Fibroblast of lung (primary cell): ENCODE results near the gene NRSN2. TPM values are rescaled to one million over a fixed set of nuclear protein-coding genes. Genes with fewer than 3 reads are reported as not detected.

Experiments used
- DNase-seq, 2 donors: peaks; one replicate each; pipeline versions ENCODE4 v3.0.0 to v3.0.0-alpha.2; 2010; ENCODE audit warnings: low read depth in 2 of 2
- H2AFZ ChIP-seq: 2 replicates; pipeline ENCODE4 v1.5.1; 2012; ENCODE audit warnings: low read length, control low read depth, inconsistent platforms
- H3K27ac ChIP-seq: 2 replicates; pipeline ENCODE4 v1.5.1; 2011; ENCODE audit warnings: low read length, control low read depth; ENCODE audit not compliant: insufficient read depth
- H3K27me3 ChIP-seq: 2 replicates; pipeline ENCODE4 v1.5.1; 2011; ENCODE audit warnings: mild to moderate bottlenecking, low read length; ENCODE audit not compliant: control insufficient read depth, insufficient read depth
- H3K36me3 ChIP-seq: 2 replicates; pipeline ENCODE4 v1.5.1; 2011; ENCODE audit warnings: low read length; ENCODE audit not compliant: control insufficient read depth, insufficient read depth
- H3K4me1 ChIP-seq: 2 replicates; pipeline ENCODE4 v1.5.1; 2011; ENCODE audit warnings: low read length; ENCODE audit not compliant: control insufficient read depth, insufficient read depth; ENCODE audit errors: extremely low read depth
- H3K4me2 ChIP-seq: 2 replicates; pipeline ENCODE4 v1.5.1; 2011; ENCODE audit warnings: low read length, control low read depth; ENCODE audit not compliant: insufficient read depth; ENCODE audit errors: extremely low read depth
- H3K4me3 ChIP-seq, 4 experiments: fragments of 200-600 bp in 1 of 4; sonication (generic) in 1 of 4; replicated peaks in 1 of 4; 2 replicates each; pipeline ENCODE4 v1.5.1; 2011 to 2016; ENCODE audit warnings: low read length in 4 of 4, low read depth in 3 of 4, mild to moderate bottlenecking in 3 of 4, control low read depth in 2 of 4, inconsistent platforms in 1 of 4, mixed read lengths in 1 of 4; ENCODE audit not compliant: insufficient read depth in 1 of 4; ENCODE audit errors: control extremely low read depth in 1 of 4
- H3K79me2 ChIP-seq: 2 replicates; pipeline ENCODE4 v1.5.1; 2012; ENCODE audit warnings: mild to moderate bottlenecking, low read length, inconsistent platforms; ENCODE audit not compliant: control insufficient read depth, insufficient read depth
- H3K9ac ChIP-seq: 2 replicates; pipeline ENCODE4 v1.5.1; 2011; ENCODE audit warnings: mild to moderate bottlenecking, low read length, control low read depth; ENCODE audit not compliant: insufficient read depth
- H3K9me3 ChIP-seq: 2 replicates; pipeline ENCODE4 v1.5.1; 2012; ENCODE audit warnings: low read depth, low read length; ENCODE audit not compliant: control insufficient read depth, insufficient read depth
- H4K20me1 ChIP-seq: 2 replicates; pipeline ENCODE4 v1.5.1; 2011; ENCODE audit warnings: low read length; ENCODE audit not compliant: control insufficient read depth, insufficient read depth; ENCODE audit errors: extremely low read depth
- CTCF ChIP-seq, 2 donors: IDR thresholded peaks in 1 of 2; conservative IDR thresholded peaks in 1 of 2; 1 replicate in 1 of 2; 2 replicates in 1 of 2; pipeline ENCODE4 v1.5.1; 2011 to 2012; ENCODE audit warnings: low read length in 2 of 2, control low read depth in 1 of 2, inconsistent platforms in 1 of 2, low read depth in 1 of 2, mild to moderate bottlenecking in 1 of 2
- EZH2 ChIP-seq: IDR thresholded peaks from 2 replicates; pipeline ENCODE4 v1.5.1; 2012; ENCODE audit warnings: low read length, control low read depth, mild to moderate bottlenecking; ENCODE audit errors: missing control alignments
- polyA plus RNA-seq, 2 donors: library from polyadenylated mRNA; depleted of rRNA in 1 of 2; stranded (reverse) in 1 of 2; unstranded in 1 of 2; fragments of >200 nt; gene quantifications; 2 replicates each; pipeline ENCODE4 v1.2.1, GENCODE V29; 2011 to 2012; ENCODE audit warnings: missing spikeins in 1 of 2
- total RNA-seq: library from RNA; depleted of rRNA; stranded (reverse); fragments of >200 nt; gene quantifications from 2 replicates; pipeline ENCODE4 v1.2.1, GENCODE V29; 2014

NRSN2 gene
- total and polyA plus RNA-seq, 2 donors (not counting 1 experiment from before 2014, with no cell fraction given), result 34.5 to 60.5 TPM

GRCh38 chr20:325045-325888 lies 21.6 kb upstream of the NRSN2 start, which contains the start of gene SOX12:
Gene SOX12, plus strand, starts transcription at chr20:325552. Its CDS starts 373 bp downstream, at chr20:325925.
- H3K9ac ChIP-seq, result peak within 1 kb of the TSS; percentile 78
- peak; percentile 89 to 90 for DNase-seq
- H3K27me3 ChIP-seq, result no peaks in the 10 kb centered on the region
- TF ChIP-seq EZH2, result no peak
- no peak for TF ChIP-seq CTCF (conservative IDR thresholded peaks at IDR 0.05 in 1 of 2, IDR thresholded peaks at IDR 0.05 in 1 of 2; ENCODE audit: low read depth in 1 of 2, low read length in 2 of 2)
- peaks cover 4% of the 10 kb centered on the region for H3K36me3 ChIP-seq
- no peaks in the 10 kb centered on the region for H4K20me1 ChIP-seq
- H3K4me3 ChIP-seq, result peak within 1 kb of the TSS; percentile 73 to 96 (median 88)
- peaks cover 26% of the 10 kb centered on the region for H3K79me2 ChIP-seq
- H3K4me2 ChIP-seq, result peak within 1 kb of the TSS; percentile 88
- H2AFZ ChIP-seq, result peak within 1 kb of the TSS; percentile 77
- H3K4me1 ChIP-seq, result peaks cover 9% of the 10 kb centered on the region
- H3K27ac ChIP-seq, result peak within 1 kb of the TSS; percentile 83
- no peaks in the 10 kb centered on the region for H3K9me3 ChIP-seq

GRCh38 chr20:325889-326644 lies 20.8 kb upstream of the NRSN2 start:
- no peaks in the 10 kb centered on the region for H3K9me3 ChIP-seq
- H3K27ac ChIP-seq, result peak overlapping the region; percentile 78
- H3K36me3 ChIP-seq, result peaks cover 4% of the 10 kb centered on the region
- peaks cover 4% of the 10 kb centered on the region for H4K20me1 ChIP-seq
- peaks cover 26% of the 10 kb centered on the region for H3K79me2 ChIP-seq
- no peaks in the 10 kb centered on the region for H3K27me3 ChIP-seq
- peaks cover 10% of the 10 kb centered on the region for H3K4me1 ChIP-seq
- TF ChIP-seq EZH2 (no peak), CTCF (conservative IDR thresholded peaks at IDR 0.05 in 1 of 2, IDR thresholded peaks at IDR 0.05 in 1 of 2; ENCODE audit: low read depth in 1 of 2, low read length in 2 of 2) (no peak)
- H3K9ac ChIP-seq, result peak overlapping the region; percentile 78
- H3K4me3 ChIP-seq, result peak overlapping the region; percentile 73 to 96 (median 88)
- peak overlapping the region; percentile 54 for H3K4me2 ChIP-seq
- peak overlapping the region; percentile 38 for H2AFZ ChIP-seq
- DNase-seq, result peak; percentile 66 to 69

- Histone ChIP-seq H3K4me1 (peaks cover 10% of the 10 kb centered on the region), H3K79me2 (peaks cover 26% of the 10 kb centered on the region), H3K27me3 (no peaks in the 10 kb centered on the region), H3K27ac (peak overlapping the region; percentile 71), H3K36me3 (peaks cover 4% of the 10 kb centered on the region), H3K4me3 (peak overlapping the region; percentile 86 to 96 (median 88)), H2AFZ (peak overlapping the region; percentile 33), H3K4me2 (peak overlapping the region; percentile 98), H4K20me1 (peaks cover 4% of the 10 kb centered on the region), H3K9ac (peak overlapping the region; percentile 78), H3K9me3 (no peaks in the 10 kb centered on the region)
- TF ChIP-seq CTCF (conservative IDR thresholded peaks at IDR 0.05 in 1 of 2, IDR thresholded peaks at IDR 0.05 in 1 of 2; ENCODE audit: low read depth in 1 of 2, low read length in 2 of 2) (no peak), EZH2 (no peak)
- DNase-seq, result peak in 1 of 2 donors; percentile 25
Observed at GRCh38 chr20:326645-327185, 20.2 kb upstream of the NRSN2 start.
